DOHH2 (cell line): Measurements from ENCODE around the gene ATP2A3.

ENCODE experiments used
- CTCF ChIP-seq: fragments of 200-600 bp; sonication (generic); IDR thresholded peaks from one replicate; pipeline ENCODE4 v1.5.1; 2014; ENCODE audit warnings: antibody characterized with exemption, mild to moderate bottlenecking, low read depth, low read length; ENCODE audit not compliant: poor library complexity, severe bottlenecking
- EZH2phosphoT487 ChIP-seq: fragments of 200-600 bp; sonication (generic); IDR thresholded peaks from 2 replicates; pipeline ENCODE4 v1.6.1; 2017; ENCODE audit warnings: borderline replicate concordance, mild to moderate bottlenecking, antibody characterized with exemption, low read length, moderate library complexity, mixed read lengths

GRCh38 chr17:3921502-3922319 is 42.5 kb downstream of the ATP2A3 start:
- no peak for TF ChIP-seq CTCF
- no peak for TF ChIP-seq EZH2phosphoT487
